Measurements from ENCODE around the gene INF2.
"Not testable (repeated sequence)": the region's sequence is repeated elsewhere in the genome, so short reads cannot be mapped to it uniquely, and the experiment has no call there.

Gene INF2

GRCh38 chr14:104652386-104652785 lies 37.0 kb upstream of the INF2 start:
- DNase-seq (ENCODE audit: low read depth): no peak
- no peak overlapping the region for H3K4me3 ChIP-seq (ENCODE audit: low read depth, low read length)
- no peak for TF ChIP-seq CTCF (IDR thresholded peaks at IDR 0.05; ENCODE audit: low read depth, low read length, missing control alignments)

GRCh38 chr14:104653130-104653920 lies 36.1 kb upstream of the INF2 start:
- not testable (repeated sequence) for H3K4me3 ChIP-seq (ENCODE audit: low read depth, low read length); DNase-seq (ENCODE audit: low read depth)

- H3K4me3 ChIP-seq (ENCODE audit: low read depth, low read length): no peak overlapping the region
- DNase-seq (ENCODE audit: low read depth): no peak
- no peak for TF ChIP-seq CTCF (IDR thresholded peaks at IDR 0.05; ENCODE audit: low read depth, low read length, missing control alignments)
Measured at GRCh38 chr14:104654119-104654518, 35.3 kb upstream of the INF2 start.

- no peak for DNase-seq (ENCODE audit: low read depth)
- H3K4me3 ChIP-seq (ENCODE audit: low read depth, low read length): no peak overlapping the region
- TF ChIP-seq CTCF (IDR thresholded peaks at IDR 0.05; ENCODE audit: low read depth, low read length, missing control alignments): no peak
Measured at GRCh38 chr14:104655128-104655848, 34.1 kb upstream of the INF2 start.

- no peak for DNase-seq (ENCODE audit: low read depth)
- TF ChIP-seq CTCF (IDR thresholded peaks at IDR 0.05; ENCODE audit: low read depth, low read length, missing control alignments): peak; percentile 2
- H3K4me3 ChIP-seq (ENCODE audit: low read depth, low read length): no peak overlapping the region
Measured at GRCh38 chr14:104656014-104656714, 33.3 kb upstream of the INF2 start.

GRCh38 chr14:104657101-104657524 lies 32.3 kb upstream of the INF2 start:
- H3K4me3 ChIP-seq (ENCODE audit: low read depth, low read length): no peak overlapping the region
- no peak for TF ChIP-seq CTCF (IDR thresholded peaks at IDR 0.05; ENCODE audit: low read depth, low read length, missing control alignments)
- no peak for DNase-seq (ENCODE audit: low read depth)
